Stimulated activated CD4-positive, alpha-beta T cell treated with anti-CD3 and anti-CD28 coated beads, TNF-alpha, amount 100 ng/mL, for 1 hour (primary cell): ENCODE measurements around the gene MAP3K19.
"Not testable (repeated sequence)": the region's sequence is repeated elsewhere in the genome, so short reads cannot be mapped to it uniquely, and the experiment has no call there.

Source experiments
- DNase-seq, 3 donors: peaks; one replicate each; pipeline ENCODE4 v3.0.0-alpha.2; 2020; ENCODE audit warnings: low read depth in 3 of 3, low spot score in 1 of 3

Gene MAP3K19

GRCh38 chr2:134988994-134989605 is 58.1 kb downstream of the MAP3K19 start:
- DNase-seq = no peak

GRCh38 chr2:134985061-134985460 is 62.2 kb downstream of the MAP3K19 start:
- DNase-seq = no peak

GRCh38 chr2:134982603-134983002 is 64.6 kb downstream of the MAP3K19 start:
- no peak for DNase-seq

GRCh38 chr2:134980639-134981038 is 66.6 kb downstream of the MAP3K19 start:
- DNase-seq = no peak

GRCh38 chr2:134979221-134979620 is 68.0 kb downstream of the MAP3K19 start:
- DNase-seq = no peak

GRCh38 chr2:134977104-134977503 is 70.1 kb downstream of the MAP3K19 start:
- not testable (repeated sequence) for DNase-seq

- no peak for DNase-seq
Measured at GRCh38 chr2:134976074-134976702, 71.1 kb downstream of the MAP3K19 start.

GRCh38 chr2:134975281-134976009 is 71.8 kb downstream of the MAP3K19 start:
- DNase-seq = no peak

- no peak for DNase-seq
Measured at GRCh38 chr2:134973241-134974138, 73.8 kb downstream of the MAP3K19 start.

GRCh38 chr2:134967166-134967565 is 80.1 kb downstream of the MAP3K19 start:
- DNase-seq = not testable (repeated sequence)

GRCh38 chr2:134957477-134957876 is 89.8 kb downstream of the MAP3K19 start:
- no peak for DNase-seq

GRCh38 chr2:134955744-134956143 is 91.5 kb downstream of the MAP3K19 start:
- no peak for DNase-seq

- DNase-seq = no peak
Measured at GRCh38 chr2:134954065-134954464, 93.2 kb downstream of the MAP3K19 start.

- DNase-seq = no peak
Measured at GRCh38 chr2:134952608-134953007, 94.6 kb downstream of the MAP3K19 start.

GRCh38 chr2:134950886-134951285 is 96.4 kb downstream of the MAP3K19 start:
- DNase-seq = no peak

GRCh38 chr2:134949981-134950708 is 97.1 kb downstream of the MAP3K19 start:
- DNase-seq = no peak

GRCh38 chr2:134946073-134946472 is 101.2 kb downstream of the MAP3K19 start:
- no peak for DNase-seq

GRCh38 chr2:134944975-134945374 is 102.3 kb downstream of the MAP3K19 start:
- no peak for DNase-seq

- DNase-seq = no peak
Measured at GRCh38 chr2:134943540-134943939, 103.7 kb downstream of the MAP3K19 start.

- DNase-seq = no peak
Measured at GRCh38 chr2:134936691-134937090, 110.6 kb downstream of the MAP3K19 start.

GRCh38 chr2:134934641-134935040 is 112.6 kb downstream of the MAP3K19 start:
- DNase-seq = no peak
